HG03432 (cell line): ENCODE data around the gene OVCA2.

Experiments
- ATAC-seq: cut with Tn5 transposase; IDR thresholded peaks from one replicate; pipeline ENCODE4 v1.9.1; 2021; ENCODE audit warnings: mild to moderate bottlenecking, moderate library complexity; ENCODE audit not compliant: unreplicated experiment

The OVCA2 gene

GRCh38 chr17:2082003-2082781 is 40.4 kb downstream of the OVCA2 start:
- ATAC-seq, result no peak

GRCh38 chr17:2083613-2084035 is 41.8 kb downstream of the OVCA2 start:
- no peak for ATAC-seq

- no peak for ATAC-seq
Measured at GRCh38 chr17:2084036-2084765, 42.4 kb downstream of the OVCA2 start.

GRCh38 chr17:2084766-2085647 is 43.2 kb downstream of the OVCA2 start:
- ATAC-seq, result no peak

- ATAC-seq, result no peak
Measured at GRCh38 chr17:2085648-2085949, 43.8 kb downstream of the OVCA2 start.

GRCh38 chr17:2086306-2086705 is 44.5 kb downstream of the OVCA2 start:
- no peak for ATAC-seq

- peak; percentile 37 for ATAC-seq
Measured at GRCh38 chr17:2087597-2088211, 45.9 kb downstream of the OVCA2 start.

GRCh38 chr17:2089021-2089422 is 47.2 kb downstream of the OVCA2 start:
- peak; percentile 24 for ATAC-seq

- no peak for ATAC-seq
Measured at GRCh38 chr17:2090210-2090641, 48.4 kb downstream of the OVCA2 start.

GRCh38 chr17:2090804-2091534 is 49.1 kb downstream of the OVCA2 start:
- ATAC-seq, result no peak

- no peak for ATAC-seq
Measured at GRCh38 chr17:2092253-2092652, 50.4 kb downstream of the OVCA2 start.
